ENCODE results near the gene NCKAP5.

GRCh38 chr2:133438848-133439564 is 129.3 kb downstream of the NCKAP5 start:
- TF ChIP-seq POLR2AphosphoS5 (IDR thresholded peaks at IDR 0.05; ENCODE audit: low read depth, low read length), result no peak
- TF ChIP-seq SIN3A (IDR thresholded peaks at IDR 0.05; ENCODE audit: borderline replicate concordance, insufficient read depth, low read length), result no peak
- no peak for TF ChIP-seq REST (IDR thresholded peaks at IDR 0.05; ENCODE audit: insufficient read depth in 1 of 2, low read depth in 2 of 2, low read length in 2 of 2)
- no peak for TF ChIP-seq TAF1 (IDR thresholded peaks at IDR 0.05; ENCODE audit: borderline replicate concordance, insufficient read depth, low read length)
- no peak for TF ChIP-seq FOXP2 (optimal IDR thresholded peaks at IDR 0.05; ENCODE audit: borderline replicate concordance, extremely low read depth, extremely low read length, insufficient read depth)

Data from PFSK-1 (cell line).